ENCODE data around the gene MED9. TPM values are rescaled to one million over a fixed set of nuclear protein-coding genes. Genes with fewer than 3 reads are reported as not detected.

Gene MED9
- total RNA-seq, 1 donor from 2014 or later: 8.3 TPM

DNA sequence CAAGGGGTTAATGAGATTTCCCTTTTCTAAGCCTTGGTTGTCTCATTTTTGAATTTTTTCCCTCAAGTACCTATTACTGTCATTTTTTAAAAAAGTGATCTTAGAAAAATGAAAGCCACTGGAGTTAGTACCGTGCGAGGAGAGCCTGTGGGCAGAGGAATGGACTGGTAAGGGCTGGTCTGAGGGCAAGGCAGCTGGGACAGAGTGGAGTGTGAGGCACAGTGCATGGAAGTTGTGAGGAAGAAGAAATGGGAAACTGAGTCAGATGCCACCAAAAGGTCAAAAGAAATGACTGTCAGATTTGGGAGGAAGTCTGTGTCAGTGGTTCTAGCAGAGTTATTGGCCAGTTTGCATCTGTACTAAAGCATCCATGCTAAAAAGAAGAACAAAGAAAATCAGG lies 11.2 kb downstream of the MED9 start:
- DNase-seq (ENCODE audit: low read depth in 2 of 2): no peak

GRCh38 chr17:17491031-17491471 lies 14.3 kb downstream of the MED9 start:
- no peak for DNase-seq (ENCODE audit: low read depth in 2 of 2)

DNA sequence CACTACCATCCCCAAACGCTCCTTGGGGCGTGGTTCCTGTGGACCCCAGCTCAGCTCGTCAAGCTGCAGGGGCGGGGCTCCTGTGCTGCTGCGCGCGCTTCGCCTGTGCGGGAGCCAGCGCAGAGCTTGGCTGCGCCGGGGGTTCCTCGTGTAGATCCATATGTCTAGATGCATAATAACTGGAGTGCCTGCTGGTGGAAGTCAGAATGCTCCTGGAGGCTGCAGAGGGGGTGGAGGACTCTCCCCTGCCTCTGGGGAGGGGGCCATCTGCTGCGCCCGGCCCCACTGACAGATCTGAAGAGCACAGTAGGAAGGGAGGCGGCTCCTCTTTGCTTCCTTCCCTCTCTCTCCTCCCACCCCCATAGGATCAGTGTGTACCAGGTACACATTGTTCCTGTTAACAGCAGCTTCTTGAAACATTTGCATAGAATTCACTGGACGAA lies 14.8 kb downstream of the MED9 start:
- DNase-seq (ENCODE audit: low read depth in 2 of 2): no peak

DNA sequence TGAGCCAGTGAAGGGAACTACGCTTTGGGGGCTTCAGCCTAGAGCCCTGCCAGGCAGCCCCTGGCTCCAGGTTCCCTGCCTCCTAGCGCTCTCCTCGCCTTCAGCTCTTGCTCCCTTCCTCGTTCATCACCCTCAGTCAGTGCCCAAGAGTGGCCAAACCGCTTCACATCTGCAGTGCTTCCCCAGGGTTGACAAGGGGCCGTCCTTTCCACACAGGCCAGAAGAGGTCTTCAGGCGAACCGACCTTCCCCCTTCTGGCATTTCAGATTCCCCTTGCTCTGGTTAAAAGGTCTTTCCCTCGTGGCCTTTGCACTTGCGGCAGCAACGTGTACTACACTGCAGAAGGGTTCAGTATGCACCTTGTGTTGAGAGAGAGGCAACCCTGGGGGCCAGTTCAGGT lies 15.3 kb downstream of the MED9 start:
- DNase-seq (ENCODE audit: low read depth in 2 of 2): no peak

- DNase-seq (ENCODE audit: low read depth in 2 of 2): no peak
Measured at GRCh38 chr17:17492571-17492970, 15.8 kb downstream of the MED9 start.

DNA sequence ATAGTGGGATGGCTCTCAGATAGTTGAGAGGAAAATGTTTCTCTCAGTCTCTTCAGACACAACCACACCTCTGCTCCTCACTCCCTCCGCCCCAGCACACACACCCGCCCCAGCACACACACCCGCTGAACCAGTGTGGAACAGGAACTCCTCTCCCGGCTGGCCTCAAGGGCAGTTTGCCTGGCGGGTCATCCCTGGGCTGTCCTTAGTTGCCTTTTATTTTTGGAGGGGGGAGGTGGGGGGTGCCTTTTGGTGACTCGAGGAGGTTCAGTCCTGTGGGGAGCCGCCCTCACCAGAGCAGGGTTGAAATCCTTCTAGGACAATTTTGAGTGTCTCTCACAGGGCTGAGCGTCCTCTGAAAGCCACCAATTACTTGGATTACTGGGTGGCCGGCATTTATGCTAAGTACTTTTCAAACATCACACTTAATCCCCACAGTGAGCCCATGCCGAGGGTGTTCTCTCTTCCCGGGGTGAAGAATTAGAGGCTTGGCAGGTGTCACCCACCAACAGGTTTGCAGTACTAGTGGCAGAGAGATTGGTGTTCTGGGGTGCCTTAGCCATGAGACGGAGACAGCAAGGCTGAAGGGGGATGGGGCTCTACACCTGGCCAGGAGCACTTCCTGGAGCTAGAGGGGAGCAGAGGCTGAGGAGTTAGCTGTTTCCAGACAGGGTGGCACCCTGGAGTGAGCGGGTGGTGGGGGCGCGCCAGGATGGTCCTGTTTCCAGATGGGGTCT lies 16.6 kb downstream of the MED9 start:
- DNase-seq (ENCODE audit: low read depth in 2 of 2): no peak

GRCh38 chr17:17493986-17494466 lies 17.2 kb downstream of the MED9 start:
- no peak for DNase-seq (ENCODE audit: low read depth in 2 of 2)

DNA sequence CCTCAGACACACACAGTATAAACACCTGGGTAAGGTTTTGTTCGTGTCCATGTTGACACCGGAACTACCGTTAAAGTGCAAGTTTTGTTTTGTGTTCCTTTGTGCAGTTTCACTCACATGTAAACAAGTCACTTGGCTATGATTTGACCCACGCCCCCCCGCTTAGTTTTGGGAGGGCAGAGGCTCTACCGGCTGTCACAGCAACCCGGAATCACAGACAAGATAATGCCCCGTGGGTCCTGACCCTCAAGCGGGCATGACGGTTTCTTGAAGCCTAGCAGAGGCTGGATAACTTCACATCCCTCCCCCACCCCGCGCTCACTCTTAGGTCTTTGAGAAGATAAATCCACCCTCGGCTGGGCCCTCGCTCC lies 17.7 kb downstream of the MED9 start:
- peak in 1 of 2 donors; percentile 11 for DNase-seq (ENCODE audit: low read depth in 2 of 2)

DNA sequence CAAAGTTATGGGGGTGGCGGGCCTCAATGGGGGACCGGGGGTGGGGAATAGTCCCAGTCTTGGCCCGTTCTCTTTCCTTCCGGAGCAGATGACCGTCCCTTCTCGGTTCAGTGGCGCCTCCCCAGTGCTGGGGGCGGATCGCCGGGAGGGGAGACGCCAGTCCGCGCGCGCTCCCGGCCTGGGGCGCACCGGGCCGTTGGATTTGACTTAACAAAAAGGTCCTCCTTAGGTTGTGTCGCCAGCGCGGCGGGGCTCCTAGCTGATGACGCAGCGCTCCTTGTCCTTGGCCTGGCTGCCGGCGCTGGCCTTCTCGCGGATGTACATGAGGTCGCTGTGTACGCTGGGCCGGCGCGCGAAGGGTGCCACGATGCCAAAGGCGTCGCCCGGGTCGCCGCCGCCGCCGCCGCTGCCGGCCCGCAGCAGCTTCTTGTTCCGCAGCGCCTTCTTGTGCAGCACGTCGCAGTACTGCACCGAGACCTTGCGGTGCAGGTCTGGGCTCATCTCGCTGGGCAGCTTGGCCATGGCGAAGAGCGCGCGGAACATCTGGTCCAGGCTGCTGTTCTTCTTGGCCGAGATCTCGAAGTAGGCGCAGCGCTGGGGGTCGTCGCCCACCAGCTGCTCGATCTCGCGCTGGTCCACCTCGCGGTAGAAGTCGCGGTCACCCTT lies 18.2 kb downstream of the MED9 start:
- peak; percentile 39 to 58 for DNase-seq (ENCODE audit: low read depth in 2 of 2)

- peak; percentile 46 to 53 for DNase-seq (ENCODE audit: low read depth in 2 of 2)
Measured at GRCh38 chr17:17495536-17496188, 18.9 kb downstream of the MED9 start.

GRCh38 chr17:17496189-17497064 lies 19.6 kb downstream of the MED9 start, which contains the start of gene RASD1:
TSS of gene RASD1 (minus strand) at chr17:17496395. CDS start at chr17:17496181, 214 bp downstream.
- peak; percentile 88 to 91 for DNase-seq (ENCODE audit: low read depth in 2 of 2)

- DNase-seq (ENCODE audit: low read depth in 2 of 2): no peak
Measured at GRCh38 chr17:17497065-17497844, 20.5 kb downstream of the MED9 start.

DNA sequence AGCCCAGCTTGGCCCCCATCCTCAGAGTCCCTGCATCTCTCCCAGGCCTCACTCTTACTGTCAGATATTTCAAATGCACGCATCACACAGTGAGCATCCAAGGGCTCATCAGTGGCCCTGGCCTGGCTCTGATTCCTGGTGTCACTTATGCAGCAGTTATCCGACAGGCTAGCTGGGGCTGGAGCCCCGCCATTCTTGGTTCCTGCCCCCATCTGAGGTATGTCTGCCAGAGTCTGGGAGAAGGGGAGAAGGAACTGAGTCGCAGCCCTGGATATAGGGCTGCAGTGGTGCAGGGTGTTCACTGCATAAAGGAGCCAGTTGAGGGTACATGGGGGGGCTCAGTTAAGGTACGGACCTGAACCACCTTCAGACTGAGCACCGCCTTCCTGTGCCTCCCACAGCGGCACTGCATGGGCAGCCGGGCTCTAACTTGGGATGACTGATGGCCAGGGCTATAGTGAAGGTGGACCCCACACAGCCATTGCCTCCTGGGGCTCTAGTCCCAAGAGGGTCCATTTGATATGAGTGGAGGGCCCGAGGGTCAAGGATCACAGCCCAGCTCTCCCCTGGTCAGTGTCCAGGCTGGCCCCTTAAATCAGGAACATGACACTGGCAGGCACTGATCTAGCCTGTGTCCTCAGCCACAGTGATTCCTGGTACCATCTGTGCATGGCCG lies 21.2 kb downstream of the MED9 start:
- DNase-seq (ENCODE audit: low read depth in 2 of 2): no peak

- DNase-seq (ENCODE audit: low read depth in 2 of 2): no peak
Measured at GRCh38 chr17:17498606-17499301, 22.0 kb downstream of the MED9 start.

DNA sequence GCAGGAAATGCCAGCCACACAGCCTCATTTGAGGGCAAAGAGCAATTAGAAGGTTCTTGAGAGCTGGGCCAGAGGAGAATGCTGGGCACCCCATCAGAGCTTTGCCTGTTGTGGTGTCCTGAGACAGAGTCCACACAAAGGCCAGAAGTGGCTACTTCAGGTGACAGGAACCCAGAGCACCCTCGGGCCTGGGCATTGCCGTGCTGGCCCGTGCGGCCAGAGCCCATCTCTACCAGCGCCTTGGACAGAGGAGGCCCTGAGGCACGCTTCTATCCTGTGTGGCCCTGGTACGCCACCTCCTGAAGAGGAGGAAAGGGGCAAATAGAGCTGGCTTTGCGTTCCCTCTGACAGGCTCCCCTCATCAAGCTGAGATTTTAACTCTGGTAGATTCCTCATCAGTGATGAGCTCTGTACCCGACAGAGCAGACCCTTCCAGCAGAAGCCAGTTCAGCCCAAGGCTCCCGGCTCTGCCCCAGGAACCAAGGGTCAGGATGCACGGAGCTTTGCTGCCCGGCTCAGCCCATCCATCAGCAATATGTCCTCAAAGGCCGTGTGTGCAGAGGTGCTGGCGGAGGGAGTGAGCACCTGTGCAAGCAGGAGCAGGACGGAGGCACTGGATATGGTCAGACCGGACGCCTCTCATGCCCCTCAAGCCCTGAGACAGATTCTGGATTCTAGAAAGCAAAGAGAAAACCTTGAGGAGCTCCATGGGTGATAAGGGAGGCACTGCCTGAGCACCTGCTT lies 22.8 kb downstream of the MED9 start:
- no peak for DNase-seq (ENCODE audit: low read depth in 2 of 2)

- peak in 1 of 2 donors; percentile 48 for DNase-seq (ENCODE audit: low read depth in 2 of 2)
Measured at GRCh38 chr17:17500999-17501605, 24.3 kb downstream of the MED9 start.

DNA sequence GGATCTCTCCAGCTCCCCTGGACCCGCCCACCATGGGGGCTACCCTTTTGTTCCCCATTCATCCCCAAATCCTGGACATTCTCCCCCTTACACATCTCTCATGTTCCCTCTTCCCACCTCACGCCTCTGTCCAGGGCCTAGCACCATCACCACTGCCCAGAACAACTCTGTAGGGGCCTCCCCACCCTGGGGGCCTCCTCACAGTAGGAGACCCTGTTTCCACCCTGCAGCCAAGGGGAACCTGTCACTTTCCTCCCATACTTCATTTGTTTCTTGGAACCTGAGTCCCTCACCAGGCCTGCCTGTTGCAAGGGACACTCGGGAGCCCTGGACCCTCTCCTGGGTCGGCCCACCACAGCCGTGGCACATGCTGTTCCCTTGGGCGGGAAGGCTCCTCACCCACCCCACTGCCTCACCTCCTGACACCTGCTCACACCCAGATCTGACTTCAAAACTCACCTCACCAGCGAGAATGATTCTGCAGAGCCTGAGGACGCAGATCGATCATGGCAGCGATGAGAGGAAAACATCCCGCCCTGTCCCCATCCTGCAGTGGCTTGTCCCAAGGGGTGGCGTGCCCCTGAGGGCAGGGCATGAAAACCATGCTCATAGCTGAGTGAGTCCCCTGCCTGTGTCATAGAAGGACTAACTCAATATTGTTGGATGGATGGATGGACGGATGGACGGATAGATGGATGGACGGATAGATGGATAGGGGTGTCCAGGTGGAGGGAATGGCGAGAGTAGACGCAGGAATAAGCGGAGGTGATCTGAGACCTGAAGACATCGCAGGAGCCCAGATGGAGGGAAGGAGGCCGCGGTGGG lies 26.2 kb downstream of the MED9 start:
- DNase-seq (ENCODE audit: low read depth in 2 of 2): no peak
